HUES6 (cell line): Measurements from ENCODE around the gene PDP2.

Source experiments
- H3K27ac ChIP-seq: 2 replicates; pipeline ENCODE4 v1.7.0; 2013; ENCODE audit warnings: low read depth, mild to moderate bottlenecking, low read length, inconsistent platforms
- H3K27me3 ChIP-seq: 2 replicates; pipeline ENCODE4 v1.6.1; 2013; ENCODE audit warnings: low read length; ENCODE audit not compliant: control insufficient read depth, insufficient read depth
- H3K36me3 ChIP-seq: 2 replicates; pipeline ENCODE4 v1.6.1; 2013; ENCODE audit warnings: low read length; ENCODE audit not compliant: control insufficient read depth, insufficient read depth
- H3K4me1 ChIP-seq: 2 replicates; pipeline ENCODE4 v1.6.1; 2013; ENCODE audit warnings: low read length; ENCODE audit not compliant: control insufficient read depth, insufficient read depth
- H3K4me3 ChIP-seq: 2 replicates; pipeline ENCODE4 v1.5.1; 2013; ENCODE audit warnings: low read depth, low read length
- H3K9ac ChIP-seq: one replicate; pipeline ENCODE4 v1.6.1; 2013; ENCODE audit warnings: mild to moderate bottlenecking, low read length
- H3K9me3 ChIP-seq: 2 replicates; pipeline ENCODE4 v1.6.1; 2013; ENCODE audit warnings: low read depth, low read length; ENCODE audit not compliant: control insufficient read depth, insufficient read depth

The PDP2 gene, protein sequence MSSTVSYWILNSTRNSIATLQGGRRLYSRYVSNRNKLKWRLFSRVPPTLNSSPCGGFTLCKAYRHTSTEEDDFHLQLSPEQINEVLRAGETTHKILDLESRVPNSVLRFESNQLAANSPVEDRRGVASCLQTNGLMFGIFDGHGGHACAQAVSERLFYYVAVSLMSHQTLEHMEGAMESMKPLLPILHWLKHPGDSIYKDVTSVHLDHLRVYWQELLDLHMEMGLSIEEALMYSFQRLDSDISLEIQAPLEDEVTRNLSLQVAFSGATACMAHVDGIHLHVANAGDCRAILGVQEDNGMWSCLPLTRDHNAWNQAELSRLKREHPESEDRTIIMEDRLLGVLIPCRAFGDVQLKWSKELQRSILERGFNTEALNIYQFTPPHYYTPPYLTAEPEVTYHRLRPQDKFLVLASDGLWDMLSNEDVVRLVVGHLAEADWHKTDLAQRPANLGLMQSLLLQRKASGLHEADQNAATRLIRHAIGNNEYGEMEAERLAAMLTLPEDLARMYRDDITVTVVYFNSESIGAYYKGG

DNA sequence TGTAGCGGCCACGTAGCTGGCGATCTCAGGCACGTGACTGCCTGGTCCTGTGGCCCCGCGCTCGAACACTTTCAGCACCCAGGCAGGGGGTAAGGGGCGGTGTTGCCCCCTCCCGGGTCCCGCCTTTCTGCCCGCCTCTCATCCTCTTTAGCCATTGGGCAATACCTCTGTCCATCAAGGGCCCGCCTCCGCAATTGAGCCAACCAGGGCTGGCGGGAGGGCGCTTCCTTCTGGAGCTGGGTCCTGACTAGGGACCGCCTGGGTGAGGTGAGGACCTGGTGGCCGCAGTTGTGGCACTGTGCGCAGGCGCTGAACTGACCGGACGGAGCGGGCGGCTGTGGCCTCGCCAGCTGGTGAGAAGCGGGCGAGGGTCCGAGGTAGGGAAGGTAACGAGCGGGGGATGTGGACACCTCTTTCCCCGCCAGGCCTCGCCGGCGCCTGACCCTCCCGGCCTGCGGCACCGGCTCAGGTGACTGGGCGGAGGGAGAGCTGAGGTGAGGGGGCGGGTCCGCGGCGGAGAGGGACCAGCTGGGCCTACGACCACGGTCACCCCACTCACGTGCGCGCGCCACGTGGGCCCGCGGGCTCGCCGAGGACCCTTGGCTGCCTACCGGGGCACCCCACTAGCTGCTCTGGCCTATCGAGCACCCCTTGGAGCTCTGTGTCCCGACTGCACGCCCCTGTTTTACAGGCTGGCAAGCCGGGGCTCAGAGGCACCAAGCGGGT is at the start of gene PDP2:
TSS of gene PDP2 (plus strand) at position 228 of the 726 bp plus-strand sequence. CDS start 3,770 bp downstream, outside the sequence.
- Histone ChIP-seq H3K27ac (peak within 1 kb of the TSS; percentile 38; the same call in 1 of the 2 replicates), H3K36me3 (peaks cover 20% of the 10 kb centered on the region), H3K4me3 (peak within 1 kb of the TSS; percentile 92), H3K9me3 (no peaks in the 10 kb centered on the region), H3K9ac (peak within 1 kb of the TSS; percentile 67), H3K4me1 (peaks cover 12% of the 10 kb centered on the region; the same call in 1 of the 2 replicates), H3K27me3 (peaks cover 3% of the 10 kb centered on the region; the same call in 1 of the 2 replicates)

DNA sequence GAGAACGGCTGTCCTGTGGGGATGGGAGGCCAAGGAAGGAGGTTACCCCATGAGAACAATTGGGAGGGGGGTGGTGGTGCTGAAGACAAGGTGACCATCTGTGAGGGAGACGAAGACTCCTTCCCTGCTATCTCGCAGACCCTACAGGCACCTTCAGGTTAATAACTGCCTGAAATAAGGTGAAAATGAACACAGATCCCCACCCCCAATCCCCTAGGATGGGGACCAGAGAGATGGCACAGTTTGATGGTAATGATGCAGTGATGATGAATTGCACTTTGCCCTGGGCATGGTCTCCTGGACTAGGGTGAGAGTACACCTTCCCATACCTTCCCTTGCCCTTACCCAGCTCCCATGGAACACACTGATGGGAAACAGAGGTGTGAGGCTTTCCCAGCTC is 48.1 kb upstream of the PDP2 start:
- H3K27ac ChIP-seq = no peak overlapping the region
- H3K27me3 ChIP-seq = no peaks in the 10 kb centered on the region
- H3K9me3 ChIP-seq = no peaks in the 10 kb centered on the region
- no peak overlapping the region for H3K4me3 ChIP-seq
- peaks cover 10% of the 10 kb centered on the region for H3K4me1 ChIP-seq
- no peak overlapping the region for H3K9ac ChIP-seq
- H3K36me3 ChIP-seq = peaks cover 16% of the 10 kb centered on the region

DNA sequence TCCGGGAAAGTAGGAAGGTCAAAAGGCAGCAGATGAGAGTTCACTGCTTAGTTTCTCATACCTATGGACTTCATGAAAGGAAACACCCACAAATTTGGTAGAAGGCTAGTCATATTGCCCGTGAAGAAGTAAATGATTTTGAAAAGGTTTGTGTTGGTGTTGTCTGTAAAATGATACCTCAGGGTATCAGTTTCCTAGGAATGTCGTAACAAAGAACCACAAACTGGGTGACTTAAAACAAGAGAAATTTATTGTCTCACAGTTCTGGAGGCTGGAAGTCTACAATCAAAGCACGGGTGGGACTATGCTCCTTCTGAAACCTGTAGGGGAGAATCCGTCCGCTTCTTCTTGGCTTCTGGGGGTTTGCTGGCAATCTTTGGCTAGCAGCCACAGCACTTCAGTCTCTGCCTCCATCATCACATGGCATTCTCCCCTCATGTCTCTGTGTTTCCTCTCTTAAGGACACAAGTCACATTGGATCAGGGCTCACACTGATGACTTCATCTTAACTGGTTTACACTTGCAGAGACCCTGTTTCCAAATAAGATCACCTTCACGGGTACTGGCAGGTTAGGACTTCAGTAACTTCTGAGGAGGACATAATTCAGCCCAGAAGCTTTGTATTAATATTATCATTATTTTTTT is 47.5 kb upstream of the PDP2 start:
- Histone ChIP-seq H3K4me1 (peaks cover 10% of the 10 kb centered on the region), H3K4me3 (no peak overlapping the region), H3K9ac (no peak overlapping the region), H3K36me3 (peaks cover 12% of the 10 kb centered on the region), H3K27ac (no peak overlapping the region), H3K9me3 (no peaks in the 10 kb centered on the region), H3K27me3 (no peaks in the 10 kb centered on the region)

DNA sequence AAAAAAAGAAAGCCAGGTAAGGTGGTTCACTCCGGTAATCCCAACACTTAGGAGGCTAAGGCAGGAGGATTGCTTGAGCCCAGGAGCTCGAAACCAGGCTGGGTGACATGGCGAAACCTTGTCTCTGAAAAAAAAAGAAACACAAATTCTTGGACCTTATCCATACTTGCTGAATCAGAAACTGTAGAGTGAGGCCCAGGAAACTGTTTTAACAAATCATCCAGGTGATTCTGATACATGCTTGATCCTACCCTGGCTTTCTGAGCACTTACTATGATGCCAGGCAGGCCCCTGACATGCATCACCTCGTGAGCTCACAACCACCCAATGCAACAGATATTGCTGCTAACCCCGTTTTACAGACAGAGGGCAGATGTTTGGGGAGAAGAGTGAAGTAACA is 45.6 kb upstream of the PDP2 start:
- H3K4me3 ChIP-seq = no peak overlapping the region
- no peak overlapping the region for H3K9ac ChIP-seq
- H3K4me1 ChIP-seq = no peaks in the 10 kb centered on the region; the same call in 1 of the 2 replicates
- H3K27me3 ChIP-seq = peaks cover 1% of the 10 kb centered on the region; the same call in 1 of the 2 replicates
- no peak overlapping the region for H3K27ac ChIP-seq
- no peaks in the 10 kb centered on the region for H3K36me3 ChIP-seq
- no peaks in the 10 kb centered on the region for H3K9me3 ChIP-seq

DNA sequence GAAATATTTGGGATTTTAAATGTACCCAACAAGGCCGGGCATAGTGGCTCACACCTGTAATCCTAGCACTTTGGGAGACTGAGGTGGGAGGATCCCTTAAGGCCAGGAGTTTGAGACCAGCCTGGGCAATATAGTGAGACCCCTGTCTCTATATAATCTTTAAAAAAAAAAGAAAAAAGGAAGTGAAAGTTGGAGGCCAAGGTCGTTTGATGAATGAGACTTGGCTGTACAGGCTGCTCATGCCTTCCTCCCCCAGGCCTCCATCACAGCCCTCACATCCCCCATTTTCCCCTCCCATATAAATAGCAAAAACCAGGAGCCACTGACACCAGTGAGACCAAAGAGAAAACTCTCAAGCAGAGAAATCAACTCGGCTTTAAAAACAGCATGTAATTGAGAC is 39.4 kb upstream of the PDP2 start:
- H3K27me3 ChIP-seq = peaks cover 55% of the 10 kb centered on the region
- H3K27ac ChIP-seq = no peak overlapping the region
- H3K36me3 ChIP-seq = no peaks in the 10 kb centered on the region
- H3K9me3 ChIP-seq = no peaks in the 10 kb centered on the region
- no peaks in the 10 kb centered on the region for H3K4me1 ChIP-seq
- H3K4me3 ChIP-seq = no peak overlapping the region
- no peak overlapping the region for H3K9ac ChIP-seq

DNA sequence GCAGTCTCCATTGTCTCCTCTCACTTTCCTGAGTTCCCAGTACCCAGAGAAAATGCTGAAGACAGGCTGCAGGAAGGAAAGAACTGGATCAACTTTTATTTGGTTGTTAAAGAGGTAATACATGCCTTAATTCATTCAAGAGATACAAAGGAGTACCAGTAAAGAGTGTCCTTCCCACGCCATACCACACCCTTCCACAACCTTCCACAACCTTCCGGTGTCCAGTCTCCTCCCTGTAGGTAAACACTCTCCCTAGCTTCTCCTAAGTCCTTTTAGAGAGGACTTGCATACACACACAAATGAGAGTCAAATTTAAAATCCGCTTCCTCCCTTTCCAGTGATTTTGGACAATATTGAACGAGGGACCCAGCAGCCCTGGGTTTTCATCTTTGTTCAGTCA is 38.9 kb upstream of the PDP2 start:
- Histone ChIP-seq H3K27ac (no peak overlapping the region), H3K36me3 (no peaks in the 10 kb centered on the region), H3K4me3 (no peak overlapping the region), H3K9ac (no peak overlapping the region), H3K27me3 (peaks cover 60% of the 10 kb centered on the region), H3K9me3 (no peaks in the 10 kb centered on the region), H3K4me1 (no peaks in the 10 kb centered on the region)

DNA sequence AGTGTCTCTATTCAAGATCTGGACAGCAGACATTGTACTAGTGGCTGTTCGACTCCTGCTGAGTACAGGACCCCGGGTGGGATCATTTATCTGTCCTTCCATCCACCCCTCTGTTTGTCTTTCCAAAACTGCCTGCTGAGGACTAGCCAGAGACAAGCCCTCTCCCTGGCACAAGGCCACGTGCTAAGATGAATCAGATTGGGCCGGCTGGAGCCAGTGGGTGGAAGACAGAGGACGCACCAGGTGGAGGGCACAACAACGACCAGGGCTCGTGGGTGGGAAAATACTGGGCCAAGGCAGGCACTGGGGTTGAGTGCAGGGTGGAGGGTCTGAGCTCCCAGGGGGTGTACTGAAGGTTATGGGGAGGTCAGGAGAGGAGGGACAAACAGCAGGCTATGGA is 37.5 kb upstream of the PDP2 start:
- Histone ChIP-seq H3K4me3 (no peak overlapping the region), H3K27me3 (peaks cover 74% of the 10 kb centered on the region), H3K9me3 (no peaks in the 10 kb centered on the region), H3K9ac (no peak overlapping the region), H3K4me1 (no peaks in the 10 kb centered on the region), H3K36me3 (no peaks in the 10 kb centered on the region), H3K27ac (no peak overlapping the region)

DNA sequence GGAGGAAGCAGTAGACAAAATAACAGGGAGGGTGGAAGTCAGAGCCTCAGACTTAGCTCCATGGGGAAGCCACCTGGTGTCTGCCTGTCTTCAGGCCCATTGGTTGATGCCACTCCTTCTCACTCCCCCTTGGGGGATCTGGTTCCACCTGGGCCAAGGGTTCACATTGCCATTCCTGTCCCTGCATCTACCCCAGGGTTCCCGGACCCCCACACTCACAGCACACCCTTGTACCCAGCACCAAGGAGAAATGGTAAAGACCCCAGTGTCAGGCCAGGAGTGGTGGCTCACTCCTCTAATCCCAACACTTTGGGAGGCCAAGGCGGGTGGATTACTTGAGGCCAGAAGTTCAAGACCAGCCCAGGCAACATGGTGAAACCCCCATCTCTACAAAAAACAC is 37.1 kb upstream of the PDP2 start:
- peaks cover 78% of the 10 kb centered on the region for H3K27me3 ChIP-seq
- no peak overlapping the region for H3K4me3 ChIP-seq
- H3K27ac ChIP-seq = no peak overlapping the region
- no peaks in the 10 kb centered on the region for H3K9me3 ChIP-seq
- H3K9ac ChIP-seq = no peak overlapping the region
- no peaks in the 10 kb centered on the region for H3K36me3 ChIP-seq
- no peaks in the 10 kb centered on the region for H3K4me1 ChIP-seq

DNA sequence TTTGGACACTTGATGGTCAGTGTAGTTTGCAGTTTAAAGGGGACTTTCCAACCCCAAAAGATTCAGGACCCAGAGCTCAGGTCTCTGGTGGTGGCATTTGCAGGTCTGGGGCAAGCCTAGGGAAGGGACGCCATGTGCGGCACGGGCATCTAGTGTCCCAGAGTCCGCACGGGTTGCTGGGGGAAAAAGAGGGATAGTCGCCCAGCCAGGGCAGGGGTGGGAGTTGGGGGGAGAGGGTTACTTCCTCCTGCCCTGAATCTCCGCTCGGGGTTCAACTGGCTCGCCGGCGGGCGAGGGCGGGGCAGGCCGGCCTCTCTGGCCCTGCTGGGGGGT is 36.3 kb upstream of the PDP2 start:
- peaks cover 86% of the 10 kb centered on the region for H3K27me3 ChIP-seq
- no peaks in the 10 kb centered on the region for H3K9me3 ChIP-seq
- no peak overlapping the region for H3K9ac ChIP-seq
- H3K27ac ChIP-seq = no peak overlapping the region
- H3K4me3 ChIP-seq = peak overlapping the region; percentile 81
- no peaks in the 10 kb centered on the region for H3K36me3 ChIP-seq
- H3K4me1 ChIP-seq = no peaks in the 10 kb centered on the region

DNA sequence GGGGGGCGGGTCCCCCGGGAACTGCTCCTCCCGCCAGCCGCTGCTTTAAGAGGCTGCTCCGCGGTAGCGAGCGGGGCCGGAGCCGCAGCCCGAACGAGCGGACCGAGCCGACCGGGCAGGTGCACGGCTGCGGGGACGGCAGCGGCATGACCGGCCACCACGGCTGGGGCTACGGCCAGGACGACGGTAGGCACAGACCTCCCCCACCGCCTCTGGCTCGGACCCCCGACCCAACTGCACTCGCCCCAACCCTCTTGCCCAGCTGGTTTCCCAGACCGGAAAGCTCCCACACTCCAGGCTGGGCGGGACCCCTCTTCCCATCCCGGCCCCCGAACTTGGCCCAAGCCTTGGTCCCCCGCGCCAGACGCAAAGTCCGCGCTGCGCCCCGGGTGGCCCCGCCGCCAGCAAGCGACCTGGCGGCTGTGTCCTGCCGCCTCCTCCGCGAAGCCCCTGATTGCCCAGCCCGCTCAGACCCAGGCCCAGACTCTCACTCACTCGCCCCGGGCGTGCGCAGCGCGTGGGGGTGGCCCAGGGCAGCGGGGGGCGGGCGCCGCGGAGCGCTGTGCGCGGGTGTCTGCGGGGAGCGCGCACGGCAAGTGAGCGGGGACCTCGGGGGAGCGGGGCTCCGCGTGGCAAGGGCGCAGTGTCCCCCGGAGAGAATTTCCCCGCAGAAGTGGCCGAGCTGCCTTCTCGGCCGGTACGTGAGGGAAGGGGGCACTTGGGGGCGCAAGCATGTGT is 35.8 kb upstream of the PDP2 start, which contains the start of gene CA7:
TSS of gene CA7 (plus strand) at position 73 of the 738 bp plus-strand sequence. CDS start at position 147, 74 bp downstream.
- H3K36me3 ChIP-seq = no peaks in the 10 kb centered on the region
- H3K4me3 ChIP-seq = peak within 1 kb of the TSS; percentile 81
- H3K27ac ChIP-seq = no peak within 1 kb of the TSS
- H3K9ac ChIP-seq = peak within 1 kb of the TSS; percentile 12
- peaks cover 91% of the 10 kb centered on the region for H3K27me3 ChIP-seq
- H3K4me1 ChIP-seq = no peaks in the 10 kb centered on the region
- H3K9me3 ChIP-seq = no peaks in the 10 kb centered on the region
